ENCODE data around the gene IL4I1. TPM values are rescaled to one million over a fixed set of nuclear protein-coding genes. Genes with fewer than 3 reads are reported as not detected.

The IL4I1 gene
- polyA plus RNA-seq, 1 donor (not counting 4 experiments of a cell fraction or from before 2014, with no cell fraction given): 0.13 TPM

DNA sequence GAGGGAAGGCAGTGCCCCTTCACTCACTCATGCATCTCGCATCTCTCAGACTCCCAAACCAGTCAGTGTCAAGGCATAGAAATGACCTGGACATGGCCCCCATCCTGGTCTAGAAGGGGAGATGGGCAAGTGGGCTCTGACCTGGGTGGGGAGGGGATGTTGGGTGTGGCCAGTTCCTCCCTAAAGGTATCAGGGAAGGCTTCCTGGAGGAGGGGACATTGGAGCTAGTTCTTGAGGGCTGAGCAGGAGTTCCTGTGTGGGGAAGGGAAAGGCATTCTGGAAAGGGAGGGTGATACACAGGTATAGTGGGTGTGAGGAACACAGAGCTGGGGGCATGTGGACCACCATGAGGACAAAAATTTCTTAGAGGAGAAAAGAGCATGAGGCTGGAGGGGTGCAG is 4.0 kb downstream of the IL4I1 start:
- no peaks in the 10 kb centered on the region for H3K36me3 ChIP-seq (ENCODE audit: control insufficient read depth in 2 of 2, extremely low read depth in 1 of 2, insufficient read depth in 2 of 2, low read length in 2 of 2)

DNA sequence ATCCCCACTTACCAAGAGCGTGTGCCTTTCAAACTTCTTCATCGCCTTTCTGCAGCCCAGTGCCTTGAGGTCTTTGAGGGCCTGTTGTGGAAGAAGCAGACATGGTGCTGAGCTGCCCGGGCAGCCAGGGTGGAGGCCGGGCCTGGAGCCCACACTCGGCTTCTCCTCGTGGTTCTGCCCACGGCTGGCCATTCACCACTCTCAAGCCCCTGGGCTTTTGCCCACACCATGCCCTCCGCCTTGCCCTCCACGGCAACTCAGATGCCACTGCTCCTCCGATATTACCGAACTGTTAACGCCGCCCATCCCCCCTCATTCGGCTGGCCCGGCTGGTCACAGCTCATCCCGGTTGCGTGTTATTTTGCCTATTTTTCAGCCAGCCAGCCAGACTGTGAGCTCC is 5.3 kb downstream of the IL4I1 start:
- DNase-seq (ENCODE audit: low read depth, low spot score) (no peak), FAIRE-seq (no peak)
- Histone ChIP-seq H3K4me2 (ENCODE audit: control insufficient read depth, extremely low read depth, insufficient read depth, low read depth, low read length) (no peak overlapping the region), H3K27me3 (ENCODE audit: control insufficient read depth, extremely low read depth, insufficient read depth, low read length) (peaks cover 17% of the 10 kb centered on the region), H3K36me3 (ENCODE audit: control insufficient read depth in 2 of 2, extremely low read depth in 1 of 2, insufficient read depth in 2 of 2, low read length in 2 of 2) (no peaks in the 10 kb centered on the region), H3K9me3 (ENCODE audit: control insufficient read depth, low read depth, low read length) (no peaks in the 10 kb centered on the region), H3K9ac (ENCODE audit: control insufficient read depth, extremely low read depth, insufficient read depth, low read length) (no peak overlapping the region), H3K9me1 (ENCODE audit: control insufficient read depth, extremely low read depth, insufficient read depth, low read length) (no peaks in the 10 kb centered on the region), H4K20me1 (ENCODE audit: control insufficient read depth, extremely low read depth, insufficient read depth, low read length) (no peaks in the 10 kb centered on the region), H3K4me1 (ENCODE audit: control insufficient read depth, extremely low read depth, insufficient read depth, low read length) (peaks cover 2% of the 10 kb centered on the region), H2AFZ (ENCODE audit: control insufficient read depth, low read length) (no peak overlapping the region), H3K79me2 (ENCODE audit: control insufficient read depth, insufficient read depth, low read length) (no peaks in the 10 kb centered on the region), H3K27ac (ENCODE audit: control insufficient read depth, insufficient read depth, low read length) (no peak overlapping the region), H3K4me3 (ENCODE audit: control insufficient read depth in 2 of 3, extremely low read depth in 1 of 3, insufficient read depth in 2 of 3, low read depth in 1 of 3, low read length in 3 of 3) (no peak overlapping the region)
- TF ChIP-seq EZH2 (IDR thresholded peaks at IDR 0.05; ENCODE audit: low read length): no peak
- TF ChIP-seq, protein P1, sequence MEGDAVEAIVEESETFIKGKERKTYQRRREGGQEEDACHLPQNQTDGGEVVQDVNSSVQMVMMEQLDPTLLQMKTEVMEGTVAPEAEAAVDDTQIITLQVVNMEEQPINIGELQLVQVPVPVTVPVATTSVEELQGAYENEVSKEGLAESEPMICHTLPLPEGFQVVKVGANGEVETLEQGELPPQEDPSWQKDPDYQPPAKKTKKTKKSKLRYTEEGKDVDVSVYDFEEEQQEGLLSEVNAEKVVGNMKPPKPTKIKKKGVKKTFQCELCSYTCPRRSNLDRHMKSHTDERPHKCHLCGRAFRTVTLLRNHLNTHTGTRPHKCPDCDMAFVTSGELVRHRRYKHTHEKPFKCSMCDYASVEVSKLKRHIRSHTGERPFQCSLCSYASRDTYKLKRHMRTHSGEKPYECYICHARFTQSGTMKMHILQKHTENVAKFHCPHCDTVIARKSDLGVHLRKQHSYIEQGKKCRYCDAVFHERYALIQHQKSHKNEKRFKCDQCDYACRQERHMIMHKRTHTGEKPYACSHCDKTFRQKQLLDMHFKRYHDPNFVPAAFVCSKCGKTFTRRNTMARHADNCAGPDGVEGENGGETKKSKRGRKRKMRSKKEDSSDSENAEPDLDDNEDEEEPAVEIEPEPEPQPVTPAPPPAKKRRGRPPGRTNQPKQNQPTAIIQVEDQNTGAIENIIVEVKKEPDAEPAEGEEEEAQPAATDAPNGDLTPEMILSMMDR (optimal IDR thresholded peaks at IDR 0.05 in 1 of 3, IDR thresholded peaks at IDR 0.05 in 1 of 3, conservative IDR thresholded peaks at IDR 0.05 in 1 of 3; ENCODE audit: extremely low read depth in 1 of 3, insufficient read depth in 2 of 3, low read length in 3 of 3): no peak
- dilution Hi-C loops (cut with MboI; ENCODE audit: extremely low pct_ligation_motif_present, low sequenced_read_pairs): no loop called here

More for the DNA sequence above, 4.0 kb downstream of the IL4I1 start:
- Histone ChIP-seq H3K27ac (ENCODE audit: control insufficient read depth, insufficient read depth, low read length) (no peak overlapping the region), H3K4me2 (ENCODE audit: control insufficient read depth, extremely low read depth, insufficient read depth, low read depth, low read length) (no peak overlapping the region), H3K79me2 (ENCODE audit: control insufficient read depth, insufficient read depth, low read length) (no peaks in the 10 kb centered on the region), H4K20me1 (ENCODE audit: control insufficient read depth, extremely low read depth, insufficient read depth, low read length) (no peaks in the 10 kb centered on the region), H3K9me3 (ENCODE audit: control insufficient read depth, low read depth, low read length) (no peaks in the 10 kb centered on the region), H3K9ac (ENCODE audit: control insufficient read depth, extremely low read depth, insufficient read depth, low read length) (no peak overlapping the region), H3K4me1 (ENCODE audit: control insufficient read depth, extremely low read depth, insufficient read depth, low read length) (peaks cover 6% of the 10 kb centered on the region), H3K4me3 (ENCODE audit: control insufficient read depth in 2 of 3, extremely low read depth in 1 of 3, insufficient read depth in 2 of 3, low read depth in 1 of 3, low read length in 3 of 3) (no peak overlapping the region), H3K9me1 (ENCODE audit: control insufficient read depth, extremely low read depth, insufficient read depth, low read length) (no peaks in the 10 kb centered on the region), H2AFZ (ENCODE audit: control insufficient read depth, low read length) (no peak overlapping the region), H3K27me3 (ENCODE audit: control insufficient read depth, extremely low read depth, insufficient read depth, low read length) (peaks cover 25% of the 10 kb centered on the region)
- dilution Hi-C loops (cut with MboI; ENCODE audit: extremely low pct_ligation_motif_present, low sequenced_read_pairs): no loop called here
- no peak for DNase-seq (ENCODE audit: low read depth, low spot score)
- no peak for FAIRE-seq
- TF ChIP-seq, protein P1 (optimal IDR thresholded peaks at IDR 0.05 in 1 of 3, IDR thresholded peaks at IDR 0.05 in 1 of 3, conservative IDR thresholded peaks at IDR 0.05 in 1 of 3; ENCODE audit: extremely low read depth in 1 of 3, insufficient read depth in 2 of 3, low read length in 3 of 3): no peak
- TF ChIP-seq EZH2 (IDR thresholded peaks at IDR 0.05; ENCODE audit: low read length): no peak

Measured in keratinocyte (primary cell).